Epidermal melanocyte (primary cell): ENCODE measurements around the gene RPL41.
"Not testable (repeated sequence)": the region's sequence is repeated elsewhere in the genome, so short reads cannot be mapped to it uniquely, and the experiment has no call there.

Experiments used
- DNase-seq: peaks from one replicate; pipeline ENCODE4 v3.0.0; 2011; ENCODE audit warnings: low spot score; ENCODE audit not compliant: insufficient read length

The RPL41 gene

DNA sequence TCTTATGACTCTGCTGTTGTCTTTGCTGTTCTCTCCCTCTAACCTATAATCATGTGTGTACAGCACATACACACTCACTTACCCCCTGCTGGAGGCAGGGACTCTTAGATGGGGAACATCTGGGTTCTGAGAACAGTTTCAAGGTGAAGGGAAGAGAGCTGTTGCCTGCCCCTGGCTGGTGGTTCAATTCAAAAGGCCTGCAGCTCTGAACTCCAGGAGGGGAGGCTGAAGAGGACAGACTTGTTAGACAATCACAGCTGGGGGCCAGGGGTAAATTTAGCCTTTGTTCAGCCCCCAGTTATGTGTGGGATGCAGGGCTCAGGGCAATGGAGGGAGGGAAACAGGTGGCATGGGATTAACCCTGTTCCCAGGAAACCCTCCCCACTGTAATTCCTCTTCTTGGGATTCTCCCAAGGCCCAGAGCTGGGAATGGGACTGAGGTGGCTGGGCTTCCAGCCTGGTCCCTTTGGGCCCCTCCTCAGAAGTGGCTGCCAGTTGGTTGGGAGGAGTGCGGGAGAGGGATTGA, 37.9 kb downstream of the RPL41 start:
- no peak for DNase-seq

DNA sequence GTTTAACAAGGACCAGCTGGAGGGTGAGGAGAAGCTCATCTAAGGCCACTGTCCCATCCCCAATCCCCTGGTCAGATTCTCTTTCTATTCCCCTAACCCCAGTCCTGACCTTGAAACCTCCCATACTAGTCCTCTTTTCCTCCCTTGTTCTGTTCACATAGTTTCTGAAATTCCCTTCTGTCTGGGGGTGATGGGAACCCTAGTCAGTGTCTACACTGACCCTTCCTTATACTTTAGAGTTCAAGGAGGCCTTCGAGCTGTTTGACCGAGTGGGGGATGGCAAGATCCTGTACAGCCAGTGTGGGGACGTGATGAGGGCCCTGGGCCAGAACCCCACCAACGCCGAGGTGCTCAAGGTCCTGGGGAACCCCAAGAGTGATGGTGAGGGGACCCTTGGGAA, 38.4 kb downstream of the RPL41 start:
- no peak for DNase-seq

DNA sequence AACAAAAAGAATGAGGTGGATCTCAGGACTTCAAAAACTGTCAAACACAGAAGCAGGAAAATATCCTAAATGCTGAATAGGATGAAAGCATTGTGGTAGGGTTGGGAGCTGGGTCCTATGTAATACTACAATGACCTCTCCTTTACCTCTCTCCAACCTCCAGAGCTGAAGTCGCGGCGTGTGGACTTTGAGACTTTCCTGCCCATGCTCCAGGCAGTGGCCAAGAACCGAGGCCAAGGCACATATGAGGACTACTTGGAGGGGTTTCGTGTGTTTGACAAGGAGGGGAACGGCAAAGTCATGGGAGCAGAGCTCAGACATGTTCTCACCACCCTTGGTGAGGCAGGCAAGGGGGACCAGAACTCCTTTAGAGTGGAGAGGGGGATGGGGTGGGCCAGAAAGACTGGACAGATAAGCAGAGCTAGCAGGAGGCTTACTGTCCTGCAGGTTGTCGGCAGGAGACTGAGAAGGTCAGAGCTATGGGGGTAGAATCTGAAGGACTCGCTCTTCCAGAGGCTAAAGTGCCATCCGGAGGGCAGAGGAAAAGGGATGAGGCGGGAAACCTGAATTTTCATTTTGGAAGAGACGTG, 38.9 kb downstream of the RPL41 start:
- DNase-seq = no peak

GRCh38 chr12:56156464-56157200, 40.2 kb downstream of the RPL41 start:
- not testable (repeated sequence) for DNase-seq

GRCh38 chr12:56157201-56158028, 41.0 kb downstream of the RPL41 start:
- DNase-seq = peak; percentile 76

- peak; percentile 98 for DNase-seq
Measured at GRCh38 chr12:56158029-56158925, 41.8 kb downstream of the RPL41 start, which contains the start of gene MYL6. Gene MYL6 (plus strand): TSS chr12:56158359. CDS start chr12:56158402, 43 bp downstream.

- DNase-seq = no peak
Measured at GRCh38 chr12:56158926-56159461, 42.6 kb downstream of the RPL41 start.

GRCh38 chr12:56159482-56160192, 43.2 kb downstream of the RPL41 start:
- DNase-seq = no peak

GRCh38 chr12:56160193-56160763, 43.8 kb downstream of the RPL41 start:
- no peak for DNase-seq

GRCh38 chr12:56160894-56161689, 44.7 kb downstream of the RPL41 start:
- DNase-seq = no peak

GRCh38 chr12:56161690-56162351, 45.4 kb downstream of the RPL41 start:
- DNase-seq = no peak

- no peak for DNase-seq
Measured at GRCh38 chr12:56162468-56163290, 46.2 kb downstream of the RPL41 start.

DNA sequence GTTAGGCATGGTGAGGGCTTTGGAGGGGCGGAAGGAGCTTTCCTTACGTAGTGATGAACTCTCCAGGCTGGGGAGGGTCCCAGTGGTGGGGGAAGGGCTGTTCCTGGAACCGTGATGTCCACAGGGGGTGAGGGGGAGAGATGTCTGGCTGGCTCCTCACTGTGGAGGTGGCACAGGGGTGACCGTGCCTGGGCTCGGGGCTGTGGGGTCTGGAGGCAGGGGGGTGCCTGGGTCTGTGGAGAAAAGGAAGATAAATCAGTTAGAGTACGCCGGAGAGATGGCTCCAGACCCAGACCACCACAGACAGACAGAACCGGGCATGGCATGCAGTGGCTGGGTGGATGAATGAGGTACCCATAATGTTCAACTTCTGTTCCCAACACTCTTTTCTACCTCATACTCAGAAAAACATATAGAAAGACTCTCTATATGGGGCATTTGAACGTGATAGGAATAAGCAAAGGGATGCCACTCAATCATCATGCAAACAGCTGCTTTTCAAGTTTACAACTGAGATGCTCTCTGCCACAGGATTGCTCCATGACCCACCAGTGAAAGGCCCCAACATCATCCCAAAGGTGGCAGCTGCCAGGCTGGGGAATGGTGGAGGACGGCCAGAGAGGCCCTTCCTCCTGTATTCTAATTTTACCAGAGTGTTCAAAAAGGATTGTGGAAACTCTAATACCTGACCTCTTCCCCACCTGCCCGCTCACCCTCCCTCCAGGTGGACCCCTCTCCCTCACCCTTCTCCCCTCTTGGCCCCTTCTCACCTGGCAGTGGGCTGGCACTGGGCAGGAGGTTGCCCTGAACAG, 47.3 kb downstream of the RPL41 start:
- DNase-seq = no peak

- DNase-seq = no peak
Measured at GRCh38 chr12:56164345-56164729, 47.9 kb downstream of the RPL41 start.

DNA sequence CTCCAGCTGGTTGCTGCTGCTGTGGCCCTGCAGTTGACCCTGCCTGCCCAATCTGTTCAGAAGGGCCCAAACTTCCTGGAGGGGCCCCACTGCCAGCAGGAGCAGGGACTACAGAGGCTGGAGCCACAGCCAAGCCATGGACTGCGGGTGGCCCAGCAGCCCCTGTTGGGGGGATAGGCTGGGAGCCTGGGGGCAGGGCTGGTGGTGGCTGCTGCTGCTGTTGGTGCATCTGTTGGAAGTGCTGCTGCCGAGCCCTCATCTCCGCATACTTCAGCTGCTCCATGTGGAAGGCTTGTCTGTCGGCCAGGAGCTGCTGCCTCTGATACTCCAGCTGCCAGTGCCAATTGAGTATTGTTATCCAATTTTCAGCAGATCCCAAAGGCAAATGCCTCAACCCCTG, 48.9 kb downstream of the RPL41 start:
- no peak for DNase-seq
